Sigmoid colon (tissue), 4 donors: ENCODE measurements around the gene BMPR1A.

ENCODE experiments used
- CTCF ChIP-seq, 4 experiments: fragments of 450-650 bp in 3 of 4; fragments of 200-600 bp in 1 of 4; IDR thresholded peaks; one replicate each; pipeline ENCODE4 v1.5.1; 2016 to 2019; ENCODE audit warnings: antibody characterized with exemption in 4 of 4, mild to moderate bottlenecking in 3 of 4, moderate library complexity in 2 of 4
- POLR2A ChIP-seq, 2 donors: fragments of 450-650 bp; IDR thresholded peaks; one replicate each; pipeline ENCODE4 v1.6.1; 2016; ENCODE audit warnings: antibody characterized with exemption in 2 of 2, mild to moderate bottlenecking in 2 of 2, moderate library complexity in 2 of 2
- POLR2AphosphoS5 ChIP-seq, 4 donors: sonication (generic); formaldehyde crosslinking; IDR thresholded peaks; one replicate each; pipeline ENCODE4 v1.6.1; 2017; ENCODE audit warnings: antibody characterized with exemption in 4 of 4

- TF ChIP-seq POLR2A (IDR thresholded peaks at IDR 0.05) (no peak), CTCF (IDR thresholded peaks at IDR 0.05) (no peak), POLR2AphosphoS5 (IDR thresholded peaks at IDR 0.05) (no peak)
Measured at GRCh38 chr10:86765548-86765947, 9.1 kb downstream of the BMPR1A start.
